GM19099 (cell line): ENCODE results near the gene ALAS1.

ENCODE experiments used
- POLR2A ChIP-seq: IDR thresholded peaks from 3 replicates; pipeline ENCODE4 v1.6.1; 2011; ENCODE audit warnings: low read depth; ENCODE audit not compliant: insufficient read length; ENCODE audit errors: extremely low read depth

ALAS1 gene

GRCh38 chr3:52259035-52259434 lies 61.1 kb downstream of the ALAS1 start:
- no peak for TF ChIP-seq POLR2A

GRCh38 chr3:52259448-52259847 lies 61.5 kb downstream of the ALAS1 start:
- TF ChIP-seq POLR2A, result no peak

GRCh38 chr3:52262447-52262846 lies 64.5 kb downstream of the ALAS1 start:
- no peak for TF ChIP-seq POLR2A
